GM21515 (cell line): ENCODE measurements around the gene PSMA3.
"Not testable (repeated sequence)": the region's sequence is repeated elsewhere in the genome, so short reads cannot be mapped to it uniquely, and the experiment has no call there.

Experiments
- ATAC-seq: cut with Tn5 transposase; IDR thresholded peaks from one replicate; pipeline ENCODE4 v1.9.1; 2021; ENCODE audit not compliant: unreplicated experiment

The PSMA3 gene

GRCh38 chr14:58244556-58245387, at the start of gene PSMA3:
PSMA3 (plus strand) TSS chr14:58244843; CDS start chr14:58244921, 78 bp downstream.
- peak; percentile 92 for ATAC-seq

- ATAC-seq = no peak
Measured at GRCh38 chr14:58196198-58196597, 48.4 kb upstream of the PSMA3 start.

GRCh38 chr14:58198086-58198485, 46.6 kb upstream of the PSMA3 start:
- no peak for ATAC-seq

GRCh38 chr14:58199726-58200479, 44.7 kb upstream of the PSMA3 start, which contains the start of gene ACTR10:
ACTR10 (plus strand) TSS chr14:58200149; CDS start chr14:58200218, 69 bp downstream.
- ATAC-seq = peak; percentile 95

- ATAC-seq = peak; percentile 7
Measured at GRCh38 chr14:58200480-58200841, 44.2 kb upstream of the PSMA3 start.

- no peak for ATAC-seq
Measured at GRCh38 chr14:58200846-58201245, 43.8 kb upstream of the PSMA3 start.

- ATAC-seq = no peak
Measured at GRCh38 chr14:58213176-58213575, 31.5 kb upstream of the PSMA3 start.

GRCh38 chr14:58215191-58215914, 29.3 kb upstream of the PSMA3 start:
- ATAC-seq = no peak

- ATAC-seq = no peak
Measured at GRCh38 chr14:58216544-58216943, 28.1 kb upstream of the PSMA3 start.

GRCh38 chr14:58227096-58227819, 17.4 kb upstream of the PSMA3 start:
- ATAC-seq = no peak

GRCh38 chr14:58238252-58239243, 6.1 kb upstream of the PSMA3 start:
- ATAC-seq = no peak

- ATAC-seq = no peak
Measured at GRCh38 chr14:58239244-58240195, 5.1 kb upstream of the PSMA3 start.

GRCh38 chr14:58243790-58244555, 670 bp upstream of the PSMA3 start:
- ATAC-seq = peak; percentile 33

GRCh38 chr14:58245562-58245961, 919 bp downstream of the PSMA3 start:
- no peak for ATAC-seq

GRCh38 chr14:58249611-58250010, 5.0 kb downstream of the PSMA3 start:
- no peak for ATAC-seq

GRCh38 chr14:58258156-58258555, 13.5 kb downstream of the PSMA3 start:
- ATAC-seq = no peak

- ATAC-seq = not testable (repeated sequence)
Measured at GRCh38 chr14:58262005-58262404, 17.4 kb downstream of the PSMA3 start.

- no peak for ATAC-seq
Measured at GRCh38 chr14:58265401-58265800, 20.8 kb downstream of the PSMA3 start.
